ENCODE measurements around the gene SNRPE.

DNA sequence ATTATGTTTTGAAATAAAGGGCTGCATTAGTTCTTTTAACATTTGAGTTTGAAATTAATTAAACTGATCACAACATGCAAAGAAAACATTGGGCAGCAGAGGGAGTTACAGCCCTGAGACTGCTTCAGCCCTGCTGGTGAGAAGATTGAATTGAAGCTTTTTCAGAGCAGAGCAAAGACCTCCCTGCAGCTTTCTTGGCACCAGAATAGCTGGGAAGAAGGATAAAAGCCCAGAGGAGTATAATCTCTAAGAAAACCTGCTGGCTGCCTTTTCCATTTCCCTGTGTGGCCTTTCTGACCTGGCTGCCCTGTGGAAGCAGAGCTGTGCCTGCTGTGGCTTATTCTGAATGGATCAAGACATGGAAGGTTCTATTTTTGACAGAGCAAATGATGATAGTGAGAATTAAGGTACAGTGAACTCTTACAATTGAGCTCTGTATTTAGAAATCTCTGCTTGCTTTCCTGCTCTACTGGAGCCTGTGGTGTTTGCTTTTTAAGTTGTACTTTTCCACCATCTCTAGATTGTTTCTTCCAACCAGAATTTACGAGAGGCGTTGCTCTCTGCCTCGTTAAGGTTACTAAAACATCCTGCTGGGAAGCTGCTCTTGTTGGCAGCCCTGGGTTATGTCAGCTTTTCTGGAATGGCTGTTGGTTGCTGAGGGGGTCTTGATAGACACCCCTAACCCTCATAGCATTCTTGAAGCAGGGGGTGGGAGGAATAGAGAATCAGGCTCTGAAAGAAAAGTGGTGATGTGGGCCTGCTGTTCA is 9.9 kb downstream of the SNRPE start:
- no peak for TF ChIP-seq EZH2 (IDR thresholded peaks at IDR 0.05; ENCODE audit: insufficient read depth, poor library complexity, severe bottlenecking)
- no peak for TF ChIP-seq EZH2phosphoT487 (IDR thresholded peaks at IDR 0.05; ENCODE audit: insufficient read depth, low read depth)
